Osteoblast (primary cell): ENCODE results near the gene S1PR2. TPM values are rescaled to one million over a fixed set of nuclear protein-coding genes. Genes with fewer than 3 reads are reported as not detected.

Source experiments
- DNase-seq: peaks from one replicate; pipeline ENCODE4 v3.0.0; 2011; ENCODE audit warnings: low spot score, mixed read lengths; ENCODE audit not compliant: insufficient read length; ENCODE audit errors: missing footprints
- H2AFZ ChIP-seq: 2 replicates; pipeline ENCODE4 v1.6.0; 2011; ENCODE audit warnings: mild to moderate bottlenecking, low read length
- H3K27ac ChIP-seq: 2 replicates; pipeline ENCODE4 v1.5.1; 2011; ENCODE audit warnings: mild to moderate bottlenecking, low read depth, low read length, moderate library complexity
- H3K27me3 ChIP-seq: 2 replicates; pipeline ENCODE4 v1.6.0; 2012; ENCODE audit warnings: mild to moderate bottlenecking, control low read depth, inconsistent platforms, low read length, moderate library complexity; ENCODE audit not compliant: insufficient read depth
- H3K36me3 ChIP-seq: 2 replicates; pipeline ENCODE4 v1.5.1; 2011; ENCODE audit warnings: mild to moderate bottlenecking, low read length, control low read depth, moderate library complexity; ENCODE audit not compliant: insufficient read depth
- H3K4me1 ChIP-seq: 2 replicates; pipeline ENCODE4 v1.5.1; 2011; ENCODE audit warnings: mild to moderate bottlenecking, low read length, control low read depth, moderate library complexity; ENCODE audit not compliant: insufficient read depth
- H3K4me2 ChIP-seq: 2 replicates; pipeline ENCODE4 v1.6.0; 2011; ENCODE audit warnings: mild to moderate bottlenecking, low read length; ENCODE audit not compliant: insufficient read depth
- H3K4me3 ChIP-seq: fragments of 200-600 bp; sonication (generic); 3 replicates; pipeline ENCODE4 v1.5.1; 2012; ENCODE audit warnings: mild to moderate bottlenecking, low read length, inconsistent platforms; ENCODE audit not compliant: insufficient read depth
- H3K79me2 ChIP-seq: 2 replicates; pipeline ENCODE4 v1.6.0; 2012; ENCODE audit warnings: mild to moderate bottlenecking, low read length, control low read depth, inconsistent platforms; ENCODE audit not compliant: insufficient read depth
- H3K9me3 ChIP-seq: 2 replicates; pipeline ENCODE4 v1.5.1; 2011; ENCODE audit warnings: low read depth, low read length, control low read depth
- H4K20me1 ChIP-seq: 2 replicates; pipeline ENCODE4 v1.6.0; 2012; ENCODE audit warnings: mild to moderate bottlenecking, low read length, control low read depth; ENCODE audit not compliant: insufficient read depth
- total RNA-seq: library from RNA; depleted of rRNA; stranded (reverse); fragments of >200 nt; gene quantifications from 2 replicates; pipeline ENCODE4 v1.2.3, GENCODE V29; 2012
- TF ChIP-seq, protein P1 (sequence below): IDR thresholded peaks from 2 replicates; pipeline ENCODE4 v1.5.1; 2011; ENCODE audit warnings: mild to moderate bottlenecking, low read depth, low read length, moderate library complexity; ENCODE audit errors: extremely low read depth

Gene S1PR2
- total RNA-seq, 1 donor: 9.4 TPM

DNA sequence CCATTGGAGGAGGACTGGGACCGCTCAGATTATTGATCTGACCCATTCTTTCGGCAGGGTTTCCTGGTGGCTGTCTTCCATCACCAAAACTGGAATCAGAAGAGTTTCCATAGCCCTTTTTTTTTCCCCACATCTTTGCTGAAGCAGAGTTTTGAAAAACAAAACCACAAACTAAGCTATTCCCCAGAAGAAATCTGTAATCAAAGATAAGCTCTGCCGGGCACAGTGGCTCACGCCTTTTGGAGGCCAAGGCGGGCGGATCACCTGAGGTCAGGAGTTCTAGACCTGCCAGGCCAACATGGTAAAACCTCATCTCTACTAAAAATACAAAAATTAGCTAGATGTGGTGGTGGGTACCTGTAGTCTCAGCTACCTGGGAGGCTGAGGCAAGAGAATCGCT lies 35.6 kb upstream of the S1PR2 start:
- Histone ChIP-seq H3K9me3 (no peaks in the 10 kb centered on the region), H4K20me1 (no peaks in the 10 kb centered on the region), H3K4me2 (no peak overlapping the region), H3K4me1 (peaks cover 11% of the 10 kb centered on the region), H3K27me3 (no peaks in the 10 kb centered on the region), H3K36me3 (no peaks in the 10 kb centered on the region), H2AFZ (no peak overlapping the region), H3K4me3 (no peak overlapping the region), H3K79me2 (no peaks in the 10 kb centered on the region), H3K27ac (no peak overlapping the region)
- TF ChIP-seq, protein P1, sequence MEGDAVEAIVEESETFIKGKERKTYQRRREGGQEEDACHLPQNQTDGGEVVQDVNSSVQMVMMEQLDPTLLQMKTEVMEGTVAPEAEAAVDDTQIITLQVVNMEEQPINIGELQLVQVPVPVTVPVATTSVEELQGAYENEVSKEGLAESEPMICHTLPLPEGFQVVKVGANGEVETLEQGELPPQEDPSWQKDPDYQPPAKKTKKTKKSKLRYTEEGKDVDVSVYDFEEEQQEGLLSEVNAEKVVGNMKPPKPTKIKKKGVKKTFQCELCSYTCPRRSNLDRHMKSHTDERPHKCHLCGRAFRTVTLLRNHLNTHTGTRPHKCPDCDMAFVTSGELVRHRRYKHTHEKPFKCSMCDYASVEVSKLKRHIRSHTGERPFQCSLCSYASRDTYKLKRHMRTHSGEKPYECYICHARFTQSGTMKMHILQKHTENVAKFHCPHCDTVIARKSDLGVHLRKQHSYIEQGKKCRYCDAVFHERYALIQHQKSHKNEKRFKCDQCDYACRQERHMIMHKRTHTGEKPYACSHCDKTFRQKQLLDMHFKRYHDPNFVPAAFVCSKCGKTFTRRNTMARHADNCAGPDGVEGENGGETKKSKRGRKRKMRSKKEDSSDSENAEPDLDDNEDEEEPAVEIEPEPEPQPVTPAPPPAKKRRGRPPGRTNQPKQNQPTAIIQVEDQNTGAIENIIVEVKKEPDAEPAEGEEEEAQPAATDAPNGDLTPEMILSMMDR: no peak
- no peak for DNase-seq

DNA sequence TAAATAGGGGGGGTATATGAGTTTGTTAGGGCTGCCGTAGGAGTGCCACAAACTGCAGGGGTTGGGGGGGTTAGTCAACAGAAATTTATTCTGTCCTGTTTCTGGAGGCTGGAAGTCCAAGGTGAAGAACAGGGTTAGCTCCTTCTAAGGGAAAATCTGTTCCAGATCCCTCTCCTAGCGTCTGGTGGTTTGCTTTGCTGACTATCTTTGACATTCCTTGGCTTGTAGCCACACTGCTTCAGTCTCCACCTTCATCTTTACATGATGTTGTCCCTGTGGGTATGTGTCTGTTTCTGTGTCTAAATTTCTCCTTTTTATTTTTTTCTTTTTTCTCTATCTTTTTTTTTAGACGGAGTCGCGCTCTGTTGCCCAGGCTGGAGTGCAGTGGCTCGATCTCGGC lies 31.6 kb upstream of the S1PR2 start:
- no peak overlapping the region for H3K4me2 ChIP-seq
- H3K27ac ChIP-seq: no peak overlapping the region
- no peaks in the 10 kb centered on the region for H3K79me2 ChIP-seq
- no peaks in the 10 kb centered on the region for H3K4me1 ChIP-seq
- H3K36me3 ChIP-seq: peaks cover 13% of the 10 kb centered on the region
- H3K27me3 ChIP-seq: no peaks in the 10 kb centered on the region
- no peaks in the 10 kb centered on the region for H4K20me1 ChIP-seq
- no peak overlapping the region for H2AFZ ChIP-seq
- DNase-seq: peak; percentile 26
- no peaks in the 10 kb centered on the region for H3K9me3 ChIP-seq
- TF ChIP-seq, protein P1: no peak
- no peak overlapping the region for H3K4me3 ChIP-seq

DNA sequence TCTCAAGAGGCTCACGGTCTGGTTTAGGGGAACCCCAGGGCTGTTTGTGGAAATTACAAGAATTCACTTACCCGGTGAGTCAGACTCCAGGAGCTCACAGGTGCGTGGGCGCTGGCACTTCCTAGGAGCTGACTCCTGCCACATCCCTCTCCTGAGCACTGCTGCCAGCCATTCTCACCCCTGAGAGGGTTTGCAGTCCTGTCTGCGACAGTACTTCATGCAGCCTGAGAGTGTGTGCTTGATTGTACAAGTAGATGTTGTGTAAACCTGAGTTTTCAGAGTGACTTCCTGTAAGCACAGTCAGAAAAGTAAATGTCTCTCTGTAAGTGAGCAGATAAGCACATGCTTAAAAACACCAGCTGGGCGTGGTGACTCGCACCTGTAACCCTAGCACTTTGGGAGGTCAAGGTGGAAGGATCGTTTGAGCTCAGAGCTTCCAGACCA lies 29.0 kb upstream of the S1PR2 start:
- Histone ChIP-seq H3K79me2 (no peaks in the 10 kb centered on the region), H3K4me3 (no peak overlapping the region), H3K4me2 (no peak overlapping the region), H3K27me3 (no peaks in the 10 kb centered on the region), H3K27ac (no peak overlapping the region), H2AFZ (no peak overlapping the region), H3K36me3 (peaks cover 25% of the 10 kb centered on the region), H3K4me1 (no peaks in the 10 kb centered on the region), H3K9me3 (no peaks in the 10 kb centered on the region), H4K20me1 (no peaks in the 10 kb centered on the region)
- DNase-seq: peak; percentile 63
- TF ChIP-seq, protein P1: no peak

DNA sequence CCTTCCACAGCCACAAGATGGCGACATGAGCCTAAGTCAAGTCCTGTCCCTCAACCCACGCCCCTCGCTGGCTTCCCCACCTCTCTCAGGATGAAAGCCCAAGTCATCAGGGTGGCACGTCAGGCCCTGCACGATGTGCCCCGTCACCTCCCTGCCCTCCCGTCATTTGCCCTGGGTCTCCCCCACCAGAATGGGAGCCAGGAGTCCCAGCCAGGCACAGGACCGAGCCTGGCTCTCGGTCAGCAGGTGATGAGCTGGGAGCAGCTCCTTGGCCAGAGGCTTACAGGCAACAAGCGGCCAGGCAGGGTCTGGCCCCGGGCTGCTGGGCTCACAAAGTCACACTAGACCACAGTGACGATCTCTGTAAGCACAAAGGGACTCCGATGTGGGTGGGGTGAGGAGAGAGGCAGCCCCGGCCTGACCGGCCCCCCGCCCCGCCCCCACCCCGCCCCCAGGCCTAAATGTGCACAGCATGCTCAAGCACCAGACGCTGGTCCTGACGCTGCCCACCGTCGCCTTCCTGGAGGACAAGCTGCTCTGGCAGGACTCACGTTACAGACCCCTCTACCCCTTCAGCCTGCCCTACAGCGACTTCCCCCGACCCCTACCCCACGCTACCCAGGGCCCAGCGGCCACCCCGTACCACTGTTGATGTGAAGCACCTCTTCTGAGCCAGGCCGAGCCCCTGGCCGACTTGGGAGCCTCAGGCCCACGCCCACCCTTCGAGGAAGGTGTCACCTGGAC lies 28.2 kb upstream of the S1PR2 start:
- Histone ChIP-seq H3K79me2 (peaks cover 2% of the 10 kb centered on the region), H4K20me1 (no peaks in the 10 kb centered on the region), H2AFZ (no peak overlapping the region), H3K4me1 (no peaks in the 10 kb centered on the region), H3K27ac (no peak overlapping the region), H3K4me3 (no peak overlapping the region), H3K4me2 (no peak overlapping the region), H3K36me3 (peaks cover 33% of the 10 kb centered on the region), H3K9me3 (no peaks in the 10 kb centered on the region), H3K27me3 (no peaks in the 10 kb centered on the region)
- peak; percentile 88 for DNase-seq
- TF ChIP-seq, protein P1: peak; percentile 76
